GM12878 (cell line): ENCODE results near the gene MIPOL1. TPM values are rescaled to one million over a fixed set of nuclear protein-coding genes. Genes with fewer than 3 reads are reported as not detected.

Experiments used
- ATAC-seq: fragments of 200-7000 bp; cut with Tn5 transposase; 3 replicates; pipeline ENCODE4 v1.9.1; 2020; ENCODE audit warnings: mild to moderate bottlenecking, moderate library complexity
- BruUV-seq: library from RNA; stranded (reverse); fragments of 400-500 nt; replicated peaks from 2 replicates; lab custom pipeline; 2021; lab: Mats Ljungman, UMichigan
- CTCF ChIA-PET: fragments of 300-600 bp; sonication (Branson Sonifier 250); formaldehyde crosslinking; extraction: SDS; loops from one replicate; lab custom pipeline; 2021; ENCODE audit warnings: inconsistent platforms; lab: Yijun Ruan, JAX
- POLR2A ChIA-PET: fragments of 350-600 bp; formaldehyde crosslinking; extraction: SDS; loops from one replicate; lab custom pipeline; 2021; ENCODE audit warnings: inconsistent platforms; lab: Charles Lee
- RAD21 ChIA-PET: fragments of 300-600 bp; sonication (Branson Sonifier 250); formaldehyde crosslinking; loops from one replicate; lab custom pipeline; 2023; ENCODE audit warnings: antibody characterized with exemption; ENCODE audit not compliant: unreplicated experiment; lab: Charles Lee
- SMC1A ChIA-PET: fragments of 300-600 bp; sonication (Branson Sonifier 250); formaldehyde crosslinking; loops from one replicate; lab custom pipeline; 2023; ENCODE audit not compliant: unreplicated experiment, uncharacterized antibody; lab: Charles Lee
- DNase-seq: peaks from one replicate; pipeline ENCODE4 v3.0.0-alpha.2; 2011; ENCODE audit warnings: low read depth, low spot score
- FAIRE-seq: peaks from 3 replicates; lab custom pipeline; 2011; peaks lifted over from hg19 to GRCh38; lab: Jason Lieb, UNC
- H2AFZ ChIP-seq: 2 replicates; pipeline ENCODE4 v1.6.0; 2011; ENCODE audit warnings: low read depth, low read length, control low read depth; ENCODE audit not compliant: control insufficient read depth
- H3K27ac ChIP-seq: 2 replicates; pipeline ENCODE4 v1.5.1; 2011; ENCODE audit warnings: control low read depth; ENCODE audit not compliant: control insufficient read depth, insufficient read depth
- H3K27me3 ChIP-seq, 2 experiments: replicated peaks in 1 of 2; 2 replicates each; pipeline versions ENCODE4 v1.6.0 to v1.6.1; 2011; ENCODE audit warnings: low read length in 1 of 2; ENCODE audit not compliant: control insufficient read depth in 2 of 2, insufficient read depth in 2 of 2
- H3K36me3 ChIP-seq, 2 experiments: 2 replicates each; pipeline ENCODE4 v1.5.1; 2011; ENCODE audit warnings: low read length in 1 of 2; ENCODE audit not compliant: control insufficient read depth in 2 of 2, insufficient read depth in 2 of 2
- H3K4me1 ChIP-seq: 2 replicates; pipeline ENCODE4 v1.6.1; 2011; ENCODE audit warnings: mild to moderate bottlenecking, low read length, moderate library complexity, mixed read lengths; ENCODE audit not compliant: control insufficient read depth, insufficient read depth
- H3K4me2 ChIP-seq: 2 replicates; pipeline ENCODE4 v1.6.0; 2011; ENCODE audit warnings: control low read depth; ENCODE audit not compliant: control insufficient read depth, insufficient read depth
- H3K4me3 ChIP-seq: fragments of 200-600 bp; sonication (generic); 2 replicates; pipeline ENCODE4 v1.5.1; 2016
- H3K79me2 ChIP-seq: 2 replicates; pipeline ENCODE4 v1.6.0; 2011; ENCODE audit warnings: low read length; ENCODE audit not compliant: control insufficient read depth, insufficient read depth
- H3K9ac ChIP-seq: 2 replicates; pipeline ENCODE4 v1.8.0; 2011; ENCODE audit warnings: low read length, control low read depth, mixed read lengths; ENCODE audit not compliant: control insufficient read depth, insufficient read depth
- H3K9me3 ChIP-seq: replicated peaks from 3 replicates; pipeline ENCODE4 v1.5.1; 2011; ENCODE audit warnings: mild to moderate bottlenecking, low read length; ENCODE audit not compliant: control insufficient read depth, insufficient read depth
- H4K20me1 ChIP-seq: 2 replicates; pipeline ENCODE4 v1.6.0; 2011; ENCODE audit not compliant: control insufficient read depth, insufficient read depth
- FOXM1 ChIP-seq: IDR thresholded peaks from 2 replicates; pipeline ENCODE4 v1.6.1; 2012; ENCODE audit warnings: low read depth, mild to moderate bottlenecking, inconsistent platforms, low read length, moderate library complexity
- KLF5 ChIP-seq: fragments of 450-650 bp; IDR thresholded peaks from 2 replicates; pipeline ENCODE4 v1.6.1; 2014; ENCODE audit warnings: mild to moderate bottlenecking; ENCODE audit not compliant: partially characterized antibody
- PAX5 ChIP-seq: IDR thresholded peaks from 2 replicates; pipeline ENCODE4 v1.6.1; 2011; ENCODE audit warnings: low read depth, low read length, borderline replicate concordance
- SIN3A ChIP-seq: IDR thresholded peaks from 2 replicates; pipeline ENCODE4 v1.6.1; 2012; ENCODE audit warnings: low read depth, low read length, improper control_type of control experiment
- SPI1 ChIP-seq: IDR thresholded peaks from 2 replicates; pipeline ENCODE4 v1.6.1; 2011; ENCODE audit warnings: low read depth, mild to moderate bottlenecking, low read length, moderate library complexity, borderline replicate concordance; ENCODE audit not compliant: insufficient read depth
- ZBED1 ChIP-seq: IDR thresholded peaks from 2 replicates; pipeline ENCODE4 v1.6.1; 2016; ENCODE audit warnings: borderline replicate concordance
- ZNF274 ChIP-seq: IDR thresholded peaks from one replicate; pipeline ENCODE4 v1.8.0; 2011; ENCODE audit not compliant: insufficient read length, insufficient read depth
- ZNF622 ChIP-seq: fragments of 450-650 bp; IDR thresholded peaks from 2 replicates; pipeline ENCODE4 v1.6.1; 2017; ENCODE audit warnings: mild to moderate bottlenecking, inconsistent platforms
- WGBS: methylation state at CpG from one replicate; pipeline ENCODE4 v1.1.6; 2016; ENCODE audit warnings: low lambda C conversion rate; ENCODE audit not compliant: insufficient replicate concordance, insufficient coverage; ENCODE audit errors: missing lambda C conversion rate; 5-methylcytosine and 5-hydroxymethylcytosine counted together
- in situ Hi-C: fragments of 300-500 bp; cut with MboI; formaldehyde crosslinking; loops from 9 replicates; pipeline ENCODE4 v1.14.3; 2018; ENCODE audit warnings: mixed read lengths
- intact Hi-C: fragments of 100-400 bp; cut with micrococcal nuclease; formaldehyde crosslinking; loops from one replicate; pipeline ENCODE4 v1.14.2; 2022; ENCODE audit not compliant: unreplicated experiment
- polyA plus RNA-seq, 11 experiments: library from polyadenylated mRNA; depleted of rRNA in 4 of 11; unstranded in 6 of 11; stranded (reverse) in 5 of 11; fragments of >200 nt; fragmentation: Nextera tagmentation in 4 of 11; fragmentation: Illumina TruSeq in 1 of 11; extraction: Ambion mirVana in 4 of 11; extraction: Trizol in 1 of 11; gene quantifications; 1 replicate in 1 of 11; 2 replicates in 10 of 11; pipeline versions ENCODE4 v1.2.1 to v1.2.3, GENCODE V29; 2011 to 2016; ENCODE audit warnings: inconsistent platforms in 2 of 11, missing spikeins in 2 of 11, low read depth in 1 of 11
- total RNA-seq, 4 experiments: library from RNA; depleted of rRNA in 3 of 4; stranded (reverse); fragments of >200 nt in 3 of 4; fragmentation: Illumina TruSeq in 1 of 4; extraction: Trizol in 1 of 4; gene quantifications; 2 replicates each; pipeline versions ENCODE4 v1.2.1 to v1.2.3, GENCODE V29; 2013 to 2021
- TF ChIP-seq, protein P1 (sequence below): IDR thresholded peaks from 2 replicates; pipeline ENCODE4 v1.6.1; 2012; ENCODE audit warnings: low read length, inconsistent platforms

MIPOL1 gene
- total and polyA plus RNA-seq, 10 of the 15 experiments (the other 5 are each of a cell fraction or from before 2014, with no cell fraction given): 0.06 TPM; not detected in 9

DNA sequence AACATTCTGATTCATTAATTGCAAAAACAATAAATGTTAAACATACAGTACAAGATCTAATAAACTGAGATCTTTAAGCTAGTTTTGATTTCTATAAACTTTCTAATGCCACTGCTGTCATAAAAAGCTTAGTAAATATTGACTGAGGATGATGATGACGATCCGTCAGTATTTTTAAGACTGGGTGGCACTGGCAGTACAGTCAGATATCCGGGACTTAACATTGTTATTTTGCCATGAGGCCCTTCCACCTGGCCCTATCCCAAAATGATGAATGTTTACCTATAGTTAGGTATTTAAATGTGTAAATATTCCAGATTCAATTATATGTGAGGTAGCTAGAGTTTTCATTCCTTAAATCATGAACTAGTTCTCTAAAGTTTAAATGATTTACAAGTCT is 238.8 kb downstream of the MIPOL1 start:
- H3K9me3 ChIP-seq: no peaks in the 10 kb centered on the region
- RAD21 ChIA-PET: no interaction called here
- no TSS peak for BruUV-seq
- SMC1A ChIA-PET: no interaction called here
- no peak overlapping the region for H3K4me2 ChIP-seq
- POLR2A ChIA-PET: no interaction called here
- 56% methylated on average over 3 of the region's 3 CpGs for WGBS
- no peak for ATAC-seq
- H3K4me3 ChIP-seq: no peak overlapping the region
- in situ Hi-C loops: no loop called here
- no peak overlapping the region for H3K9ac ChIP-seq
- no peaks in the 10 kb centered on the region for H3K79me2 ChIP-seq
- H3K4me1 ChIP-seq: no peaks in the 10 kb centered on the region
- no peak overlapping the region for H3K27ac ChIP-seq
- H3K27me3 ChIP-seq: no peaks in the 10 kb centered on the region
- CTCF ChIA-PET: no interaction called here
- H3K36me3 ChIP-seq: no peaks in the 10 kb centered on the region
- FAIRE-seq: no peak
- no peak for TF ChIP-seq KLF5
- TF ChIP-seq ZNF622: no peak
- TF ChIP-seq ZNF274: no peak
- TF ChIP-seq, protein P1, sequence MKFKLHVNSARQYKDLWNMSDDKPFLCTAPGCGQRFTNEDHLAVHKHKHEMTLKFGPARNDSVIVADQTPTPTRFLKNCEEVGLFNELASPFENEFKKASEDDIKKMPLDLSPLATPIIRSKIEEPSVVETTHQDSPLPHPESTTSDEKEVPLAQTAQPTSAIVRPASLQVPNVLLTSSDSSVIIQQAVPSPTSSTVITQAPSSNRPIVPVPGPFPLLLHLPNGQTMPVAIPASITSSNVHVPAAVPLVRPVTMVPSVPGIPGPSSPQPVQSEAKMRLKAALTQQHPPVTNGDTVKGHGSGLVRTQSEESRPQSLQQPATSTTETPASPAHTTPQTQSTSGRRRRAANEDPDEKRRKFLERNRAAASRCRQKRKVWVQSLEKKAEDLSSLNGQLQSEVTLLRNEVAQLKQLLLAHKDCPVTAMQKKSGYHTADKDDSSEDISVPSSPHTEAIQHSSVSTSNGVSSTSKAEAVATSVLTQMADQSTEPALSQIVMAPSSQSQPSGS: no peak
- no peak for TF ChIP-seq FOXM1
- no peak for TF ChIP-seq ZBED1
- TF ChIP-seq, all 136 proteins: peak for 0
- Histone ChIP-seq H2AFZ (no peak overlapping the region), H4K20me1 (no peaks in the 10 kb centered on the region)
- intact Hi-C loops: no loop called here
- no peak for DNase-seq

DNA sequence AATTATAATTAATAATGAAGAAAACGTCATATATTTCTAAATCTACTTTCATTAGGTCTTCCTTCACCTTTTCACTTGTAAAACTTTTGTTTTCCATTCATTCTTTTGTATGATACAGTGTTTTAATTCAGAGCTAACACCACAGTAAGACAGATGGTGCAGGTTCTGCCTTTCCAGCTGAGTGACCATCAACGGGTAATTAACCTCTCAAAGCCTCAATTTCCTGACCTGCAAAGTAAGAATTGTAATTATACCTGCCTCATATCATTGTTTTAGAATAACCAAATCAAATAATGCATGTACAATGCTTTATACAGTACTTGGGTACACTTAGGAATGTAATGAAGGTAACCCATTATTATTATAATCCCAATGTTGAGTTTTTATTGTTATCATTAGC is 239.8 kb downstream of the MIPOL1 start:
- CTCF ChIA-PET: no interaction called here
- TF ChIP-seq ZBED1 (no peak), SIN3A (no peak), SPI1 (no peak), PAX5 (no peak)

More for the DNA sequence above, 239.8 kb downstream of the MIPOL1 start:
- H3K9me3 ChIP-seq: no peaks in the 10 kb centered on the region
- no peak overlapping the region for H2AFZ ChIP-seq
- ChIA-PET RAD21 (no interaction called here), SMC1A (no interaction called here), POLR2A (no interaction called here)
- no peak overlapping the region for H3K4me2 ChIP-seq
- DNase-seq (no peak), ATAC-seq (no peak), FAIRE-seq (no peak)
- no peaks in the 10 kb centered on the region for H3K27me3 ChIP-seq
- intact Hi-C loops: no loop called here
- WGBS: 3% methylated on average over 2 of the region's 2 CpGs
- H3K4me1 ChIP-seq: no peaks in the 10 kb centered on the region
- no peak overlapping the region for H3K9ac ChIP-seq
- no peaks in the 10 kb centered on the region for H3K79me2 ChIP-seq
- H4K20me1 ChIP-seq: no peaks in the 10 kb centered on the region
- in situ Hi-C loops: no loop called here
- no peak overlapping the region for H3K27ac ChIP-seq
- no TSS peak for BruUV-seq
- H3K4me3 ChIP-seq: no peak overlapping the region
- no peaks in the 10 kb centered on the region for H3K36me3 ChIP-seq
